Hepatocyte (in vitro differentiated cells): ENCODE measurements around the gene RNF213.

Experiments used
- EZH2 ChIP-seq: fragments of 200-600 bp; sonication (generic); IDR thresholded peaks from 2 replicates; pipeline ENCODE4 v1.6.1; 2016; ENCODE audit warnings: antibody characterized with exemption, mild to moderate bottlenecking, borderline replicate concordance
- TF ChIP-seq, protein P1 (sequence below): fragments of 200-600 bp; sonication (generic); IDR thresholded peaks from 2 replicates; pipeline ENCODE4 v1.5.1; 2016; ENCODE audit warnings: antibody characterized with exemption, mild to moderate bottlenecking; ENCODE audit not compliant: poor library complexity

GRCh38 chr17:80408872-80409271 is 148.2 kb downstream of the RNF213 start:
- TF ChIP-seq, protein P1, sequence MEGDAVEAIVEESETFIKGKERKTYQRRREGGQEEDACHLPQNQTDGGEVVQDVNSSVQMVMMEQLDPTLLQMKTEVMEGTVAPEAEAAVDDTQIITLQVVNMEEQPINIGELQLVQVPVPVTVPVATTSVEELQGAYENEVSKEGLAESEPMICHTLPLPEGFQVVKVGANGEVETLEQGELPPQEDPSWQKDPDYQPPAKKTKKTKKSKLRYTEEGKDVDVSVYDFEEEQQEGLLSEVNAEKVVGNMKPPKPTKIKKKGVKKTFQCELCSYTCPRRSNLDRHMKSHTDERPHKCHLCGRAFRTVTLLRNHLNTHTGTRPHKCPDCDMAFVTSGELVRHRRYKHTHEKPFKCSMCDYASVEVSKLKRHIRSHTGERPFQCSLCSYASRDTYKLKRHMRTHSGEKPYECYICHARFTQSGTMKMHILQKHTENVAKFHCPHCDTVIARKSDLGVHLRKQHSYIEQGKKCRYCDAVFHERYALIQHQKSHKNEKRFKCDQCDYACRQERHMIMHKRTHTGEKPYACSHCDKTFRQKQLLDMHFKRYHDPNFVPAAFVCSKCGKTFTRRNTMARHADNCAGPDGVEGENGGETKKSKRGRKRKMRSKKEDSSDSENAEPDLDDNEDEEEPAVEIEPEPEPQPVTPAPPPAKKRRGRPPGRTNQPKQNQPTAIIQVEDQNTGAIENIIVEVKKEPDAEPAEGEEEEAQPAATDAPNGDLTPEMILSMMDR: no peak
- TF ChIP-seq EZH2: no peak
